DMS153 treated with DMSO at 0.1 percent for 48 hours (cell line): Measurements from ENCODE around the gene FOXD2.
"Not testable (repeated sequence)": the region's sequence is repeated elsewhere in the genome, so short reads cannot be mapped to it uniquely, and the experiment has no call there.

Source experiments
- DNase-seq: peaks from one replicate; lab custom pipeline; 2025; ENCODE audit not compliant: unreplicated experiment; lab: John Stamatoyannopoulos, UW

The FOXD2 gene

DNA sequence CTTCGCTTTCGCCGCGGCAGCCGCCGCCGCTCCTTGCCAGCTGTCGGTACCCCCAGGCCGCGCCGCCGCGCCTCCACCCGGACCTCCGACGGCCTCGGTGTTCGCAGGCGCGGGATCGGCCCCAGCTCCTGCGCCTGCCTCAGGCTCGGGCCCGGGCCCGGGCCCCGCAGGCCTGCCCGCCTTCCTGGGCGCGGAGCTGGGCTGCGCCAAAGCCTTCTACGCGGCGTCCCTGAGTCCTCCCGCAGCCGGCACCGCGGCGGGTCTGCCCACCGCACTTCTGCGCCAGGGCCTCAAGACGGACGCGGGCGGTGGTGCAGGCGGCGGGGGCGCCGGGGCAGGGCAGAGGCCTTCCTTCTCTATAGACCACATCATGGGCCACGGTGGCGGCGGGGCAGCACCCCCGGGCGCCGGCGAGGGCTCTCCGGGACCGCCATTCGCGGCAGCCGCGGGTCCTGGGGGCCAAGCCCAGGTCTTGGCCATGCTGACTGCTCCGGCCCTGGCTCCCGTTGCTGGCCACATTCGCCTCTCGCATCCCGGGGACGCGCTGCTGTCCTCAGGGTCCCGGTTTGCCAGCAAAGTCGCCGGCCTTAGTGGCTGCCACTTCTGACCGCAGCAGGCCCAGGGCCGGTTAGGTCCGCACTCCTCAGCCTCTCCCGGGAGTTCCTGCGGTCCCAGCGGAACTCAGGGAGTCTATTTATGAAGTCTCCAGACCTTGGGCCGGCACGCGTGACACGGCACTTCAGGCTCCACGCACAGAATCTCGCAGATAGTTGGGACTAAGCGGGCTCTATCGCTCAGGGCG lies 1.4 kb downstream of the FOXD2 start:
- no peak for DNase-seq

DNA sequence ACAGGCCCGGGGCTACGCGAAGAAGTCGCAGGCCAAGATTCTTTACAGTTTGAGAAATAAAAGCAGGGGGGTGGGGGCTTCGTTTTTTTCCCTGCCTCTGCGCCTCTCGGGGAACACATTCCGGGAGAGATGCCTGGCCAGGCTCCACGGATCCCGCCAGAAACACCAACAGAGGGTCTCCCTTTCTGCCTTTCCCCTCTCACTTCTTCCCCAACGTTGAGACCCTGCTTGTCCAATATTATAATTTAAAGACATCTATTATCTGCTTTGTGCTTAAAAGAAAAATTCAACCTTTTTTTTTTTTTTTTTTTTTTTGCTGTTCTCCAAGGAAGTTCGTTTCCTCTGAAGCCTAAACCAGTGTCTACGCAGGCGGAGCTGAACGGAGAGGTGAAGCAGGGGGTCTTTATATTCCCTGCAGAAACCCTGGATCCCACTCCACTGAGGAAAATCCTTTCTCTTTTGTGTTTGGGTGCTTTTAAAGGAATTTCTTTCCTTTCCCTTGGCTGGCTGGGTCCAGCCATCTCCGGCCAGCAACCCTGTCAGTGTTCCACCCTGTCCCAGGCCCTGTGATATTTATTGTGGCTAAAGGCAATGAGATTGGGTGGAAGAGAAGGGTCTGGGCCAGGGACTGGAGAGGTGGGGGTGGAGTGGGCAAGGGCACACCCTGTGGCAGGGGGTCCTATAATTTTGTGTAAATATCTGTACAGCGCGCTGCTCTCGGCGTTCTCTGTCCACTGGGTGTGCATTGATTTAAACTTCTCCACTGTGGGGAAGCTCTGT lies 2.2 kb downstream of the FOXD2 start:
- no peak for DNase-seq

DNA sequence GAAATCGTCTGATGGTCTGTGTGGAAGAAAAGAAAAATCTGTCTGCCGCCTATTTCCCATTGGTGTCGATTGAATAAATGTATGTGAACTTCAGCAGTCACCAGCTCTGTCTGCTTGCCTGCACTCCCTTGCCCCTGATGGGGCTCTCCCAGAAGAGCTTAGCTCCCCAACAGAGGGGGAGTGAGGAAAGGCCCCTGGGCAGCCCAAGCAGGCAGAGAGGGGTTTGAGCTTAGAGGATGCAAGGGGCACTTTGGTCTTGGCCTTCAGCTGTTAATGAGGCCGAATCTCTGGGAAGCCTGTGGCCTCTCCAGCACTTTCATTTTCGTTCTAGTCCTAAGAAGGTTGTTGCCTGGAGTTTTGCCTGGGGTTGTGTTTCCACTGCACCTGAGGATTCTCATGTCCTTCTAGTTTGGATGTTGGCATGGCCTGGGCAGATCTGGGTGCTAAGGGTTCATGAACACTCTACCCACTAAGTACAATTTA lies 2.8 kb downstream of the FOXD2 start:
- DNase-seq, result no peak

DNA sequence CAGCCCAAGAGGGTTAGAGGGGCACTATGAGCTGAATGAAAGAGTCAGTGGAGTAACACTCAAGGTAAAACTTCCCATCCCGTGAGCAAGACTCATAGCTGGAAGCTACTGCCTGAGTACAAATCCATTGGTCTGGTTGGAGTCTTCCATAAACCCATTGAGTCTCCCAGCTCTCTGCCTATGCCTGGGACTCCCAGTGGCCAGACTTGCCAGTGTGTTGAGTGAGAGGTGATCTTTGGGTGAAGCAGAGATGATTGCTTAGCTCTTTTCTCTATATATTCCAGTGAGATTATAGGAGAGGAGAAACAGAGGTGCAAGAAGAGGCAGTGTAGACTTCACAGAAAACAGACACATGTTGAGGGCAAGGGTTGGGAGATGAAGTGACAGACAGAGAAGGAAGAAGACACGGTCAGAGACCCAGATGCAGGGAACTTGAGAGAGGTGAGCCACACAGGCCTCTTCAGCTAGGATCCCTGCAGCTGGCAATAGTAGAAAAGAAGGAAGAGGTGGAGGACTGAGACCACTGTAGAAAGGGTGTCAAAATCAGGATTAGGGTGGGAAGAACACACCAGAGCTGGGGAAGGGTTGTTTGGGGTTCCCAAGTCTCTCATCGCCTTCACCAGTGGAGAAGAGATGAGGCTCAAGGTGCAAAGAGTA lies 3.7 kb downstream of the FOXD2 start:
- no peak for DNase-seq

DNA sequence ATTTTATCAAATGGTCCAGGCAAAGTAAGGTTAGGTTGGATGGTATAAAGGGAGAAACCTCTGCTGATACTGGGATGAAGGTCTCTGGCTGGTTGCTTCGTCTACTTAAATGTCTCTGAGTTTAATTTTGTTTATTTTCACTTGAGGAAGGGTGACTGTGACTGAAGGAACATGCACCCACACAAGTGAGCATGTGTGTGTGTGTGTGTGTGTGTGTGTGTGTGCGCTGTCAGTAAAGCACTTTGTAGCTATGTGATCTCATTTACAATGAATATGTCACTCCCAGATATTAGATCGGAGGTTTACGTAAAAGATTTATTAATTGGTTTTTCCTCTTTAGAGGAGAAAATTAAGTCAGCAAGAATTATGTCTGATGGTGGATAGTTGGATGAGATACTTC lies 4.4 kb downstream of the FOXD2 start:
- no peak for DNase-seq

DNA sequence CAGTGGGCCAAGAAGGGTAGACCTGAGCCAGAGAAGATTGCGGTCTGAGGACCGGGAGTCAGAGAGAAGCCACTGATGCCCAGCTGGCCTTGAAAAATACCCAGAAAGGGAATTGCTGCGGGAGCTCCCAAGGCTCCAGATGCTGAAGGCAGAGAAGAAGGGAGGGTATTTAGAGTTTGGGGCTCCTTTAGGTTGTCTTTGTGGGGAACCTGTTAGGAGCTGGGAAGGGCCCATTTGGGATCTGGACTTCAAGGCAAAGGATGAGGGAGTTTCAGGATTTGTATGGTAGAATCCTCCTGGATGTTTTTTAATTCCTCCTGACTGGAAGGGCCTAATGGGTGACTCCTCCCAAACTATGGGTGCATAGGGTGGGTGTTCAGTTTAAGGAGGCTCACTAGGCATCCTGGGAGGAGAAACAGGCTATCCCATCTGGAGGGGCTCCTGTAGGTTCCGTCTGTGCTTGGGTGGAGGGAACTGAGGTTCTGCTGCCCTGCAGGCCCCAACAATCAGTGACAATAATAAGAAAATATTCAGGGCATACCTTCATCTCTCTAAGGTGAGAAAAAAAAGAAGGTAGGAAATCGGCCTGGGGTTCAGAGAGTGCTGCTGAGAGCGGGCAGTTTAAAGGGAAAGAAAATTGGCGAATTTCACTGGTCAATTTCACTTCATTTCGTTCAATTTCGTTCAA lies 5.1 kb downstream of the FOXD2 start:
- no peak for DNase-seq

DNA sequence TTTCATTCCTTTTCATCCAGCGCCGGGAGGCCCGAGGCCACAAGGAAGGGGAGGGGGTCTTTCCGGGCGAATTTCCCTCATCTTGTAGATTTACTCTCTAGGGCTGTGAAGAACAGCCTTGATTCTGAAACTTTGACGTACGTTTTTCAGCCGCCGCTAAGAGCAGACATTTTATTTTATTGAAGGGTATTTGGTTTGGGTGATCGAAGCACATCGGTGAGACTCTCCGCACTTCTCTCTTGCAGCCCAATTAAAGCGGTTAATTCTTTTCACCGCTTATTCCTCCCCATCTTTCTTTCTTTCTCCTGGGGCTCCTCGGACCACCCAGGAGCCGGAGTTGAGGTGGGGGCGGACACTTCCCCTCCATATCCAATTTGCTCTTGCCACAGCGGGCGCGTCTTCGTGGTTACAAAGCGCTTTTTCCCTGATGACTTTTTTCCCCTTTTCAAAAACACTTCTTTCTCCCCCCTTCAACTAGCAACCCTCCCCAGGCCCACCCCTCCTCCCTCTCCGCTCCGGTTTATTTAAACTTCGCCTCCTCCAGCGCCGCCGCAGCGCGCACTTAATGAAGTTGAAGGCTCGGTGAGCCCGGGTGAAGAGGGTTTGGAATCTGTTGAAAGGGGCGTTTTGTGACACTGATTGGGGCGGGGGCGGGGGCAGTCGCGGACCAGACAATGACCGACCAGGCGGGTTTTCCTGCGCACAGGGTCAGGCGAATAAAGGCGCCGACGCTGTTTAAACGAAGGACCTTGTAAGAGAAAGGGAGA lies 5.9 kb downstream of the FOXD2 start:
- DNase-seq, result no peak

DNA sequence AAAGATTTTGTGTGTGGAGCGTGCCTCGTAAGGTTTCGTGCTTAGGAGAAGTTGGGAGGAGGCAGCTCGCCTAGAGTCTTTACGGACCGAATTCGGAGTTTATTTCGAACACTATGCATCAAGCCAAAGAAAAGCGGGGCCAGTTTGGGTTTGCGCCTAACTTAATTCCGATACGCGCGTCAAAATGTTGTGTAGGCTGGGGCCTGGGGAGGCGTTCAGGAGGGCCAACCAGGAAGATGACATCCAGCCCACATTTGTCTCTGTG lies 6.4 kb downstream of the FOXD2 start:
- no peak for DNase-seq

DNA sequence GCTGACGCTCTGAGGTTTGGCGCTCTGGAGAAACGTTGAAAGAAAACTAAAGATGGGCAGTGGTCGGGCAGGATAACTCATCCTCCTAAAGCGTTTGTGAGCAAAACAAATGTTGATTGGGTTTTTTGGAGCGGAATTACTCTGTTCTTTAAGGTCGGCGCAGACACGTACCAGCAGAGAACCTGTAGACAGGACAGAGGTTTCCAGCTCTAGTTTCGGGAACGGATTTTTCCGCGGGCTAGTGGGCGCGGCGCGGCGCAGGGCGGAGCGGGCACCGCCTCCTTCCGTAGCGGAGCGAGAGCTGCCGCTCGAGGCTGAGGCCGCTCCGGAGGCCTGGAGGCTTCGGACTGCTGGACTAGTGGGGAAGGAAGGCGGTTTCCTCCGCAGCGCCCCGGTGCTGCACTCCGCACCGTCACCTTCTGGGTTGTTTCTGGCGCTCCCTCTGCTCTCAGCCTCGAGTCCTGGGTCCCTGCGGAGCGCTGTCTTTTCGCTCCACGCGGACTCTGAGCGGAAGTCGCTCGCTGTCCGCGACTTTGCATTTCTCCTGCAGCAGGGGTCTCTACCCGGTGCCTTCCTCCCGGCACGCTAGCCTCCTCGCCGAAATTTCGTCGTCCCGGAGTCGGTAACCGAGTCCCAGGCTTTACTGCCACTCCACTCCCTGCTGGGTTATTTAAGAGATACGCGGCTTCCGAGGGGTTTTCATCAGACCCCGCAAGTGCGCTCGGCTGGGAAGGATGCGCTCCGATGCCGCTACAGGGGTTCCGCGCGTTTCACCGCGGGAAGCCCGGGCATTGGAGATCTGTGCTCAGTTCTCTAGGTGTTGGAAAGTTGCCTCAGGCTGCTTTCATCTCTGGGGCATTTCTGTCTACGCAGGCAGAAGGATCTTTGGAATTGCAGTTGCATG lies 7.0 kb downstream of the FOXD2 start:
- DNase-seq, result peak; percentile 29

DNA sequence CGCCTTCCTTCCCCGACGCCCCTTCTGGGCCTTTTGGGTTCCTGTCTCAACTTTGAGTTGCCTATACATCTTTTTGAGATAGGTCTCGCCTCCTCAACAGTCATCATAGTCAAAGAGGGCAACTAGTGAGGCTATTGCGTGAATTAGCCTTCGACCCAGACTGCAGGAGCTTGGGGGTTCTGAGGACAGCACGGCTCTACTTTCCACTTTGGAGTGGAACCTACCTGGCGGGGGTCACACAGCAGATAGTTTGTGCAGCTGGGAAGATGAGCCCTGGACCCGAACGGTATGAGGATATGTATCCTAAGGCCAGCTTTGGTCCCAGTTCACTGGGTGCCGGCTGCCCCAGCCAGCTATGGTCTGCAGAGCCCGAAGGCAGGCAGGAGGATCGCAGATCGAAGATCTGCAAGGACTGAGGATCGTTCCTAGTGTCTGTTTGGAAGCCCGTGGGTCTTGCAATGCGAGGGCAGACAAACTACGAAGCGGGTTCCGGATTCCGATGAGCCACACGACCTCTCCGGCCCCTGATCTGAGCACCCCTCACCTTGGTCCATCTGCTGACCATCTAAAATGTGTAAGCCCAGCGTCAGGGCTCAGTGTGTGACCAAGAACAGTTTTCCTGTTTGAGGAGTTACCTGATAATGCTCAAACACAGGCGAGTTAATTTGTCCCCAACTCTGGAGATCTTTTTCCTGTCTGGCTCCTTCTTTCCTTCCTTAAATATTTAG lies 8.1 kb downstream of the FOXD2 start:
- DNase-seq, result no peak

DNA sequence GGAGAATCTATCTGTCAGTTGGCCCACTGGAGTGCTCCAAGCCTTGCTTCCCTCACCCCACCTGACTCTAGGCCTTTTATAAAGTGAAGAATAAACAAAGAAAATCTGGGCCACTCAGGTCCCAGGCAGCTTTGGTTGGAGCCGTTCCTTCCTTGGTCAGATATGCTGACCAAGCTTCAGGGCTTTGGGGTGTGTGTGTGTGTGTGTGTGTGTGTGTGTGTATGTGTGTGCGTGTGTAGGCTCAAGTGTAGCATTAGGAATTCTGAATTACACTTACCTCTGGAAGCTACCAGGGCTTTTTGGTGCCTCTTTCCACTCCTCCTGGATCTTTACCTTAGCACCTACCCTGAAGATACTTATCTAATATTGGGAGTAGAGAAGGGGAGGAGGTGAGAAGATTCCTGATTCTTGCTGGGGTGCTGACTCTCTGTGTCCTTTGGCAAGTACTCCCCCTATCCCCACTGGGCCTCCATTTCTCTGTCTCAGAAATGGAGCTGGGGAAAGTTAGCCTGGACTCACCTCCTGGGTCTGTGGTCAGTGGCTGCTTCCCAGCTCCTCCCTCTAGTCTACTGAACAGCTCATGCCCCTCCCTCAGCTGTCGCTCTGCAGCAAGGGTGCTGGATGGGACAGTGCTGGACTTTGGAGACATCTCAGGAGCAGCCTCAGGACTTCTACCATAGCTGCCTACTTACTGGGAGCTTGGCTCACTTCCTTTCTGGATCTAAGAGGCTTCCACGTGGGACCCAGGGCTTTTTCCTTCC lies 10.8 kb downstream of the FOXD2 start:
- no peak for DNase-seq

DNA sequence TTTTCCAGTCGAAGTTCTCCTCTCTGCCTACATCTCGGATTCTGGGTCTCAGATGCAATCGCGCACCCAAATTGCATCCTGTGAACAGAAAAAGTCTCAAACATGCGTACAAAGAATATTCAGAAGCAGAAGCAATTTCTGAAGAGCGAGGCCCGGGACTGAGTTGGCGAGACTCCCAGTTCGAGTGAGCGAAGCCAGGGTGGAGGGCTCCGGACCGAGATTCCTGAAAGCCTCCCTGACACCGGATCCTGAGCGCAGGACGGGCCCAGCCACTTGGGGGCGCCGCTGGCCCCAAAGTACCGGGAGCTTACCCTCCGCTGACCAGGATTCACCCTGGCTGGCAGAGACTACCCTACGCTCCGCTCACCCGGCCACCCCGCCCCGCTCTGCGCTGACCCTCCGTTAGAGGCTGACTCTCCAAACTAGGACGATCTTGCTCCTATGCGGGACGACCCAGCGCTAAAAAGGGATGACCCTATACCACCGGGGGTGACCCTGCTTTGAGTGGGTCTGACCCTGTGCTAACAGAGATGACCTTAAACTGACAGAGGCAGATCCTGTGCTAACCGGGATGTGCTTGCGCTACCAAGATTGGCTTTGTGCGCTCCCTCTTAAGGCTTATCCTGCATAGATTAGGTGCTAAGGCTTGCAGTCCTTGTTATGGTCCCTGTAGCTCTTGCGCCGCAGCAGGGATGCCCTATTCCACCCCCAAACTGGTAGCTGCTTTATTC lies 12.1 kb downstream of the FOXD2 start:
- DNase-seq, result peak; percentile 9

DNA sequence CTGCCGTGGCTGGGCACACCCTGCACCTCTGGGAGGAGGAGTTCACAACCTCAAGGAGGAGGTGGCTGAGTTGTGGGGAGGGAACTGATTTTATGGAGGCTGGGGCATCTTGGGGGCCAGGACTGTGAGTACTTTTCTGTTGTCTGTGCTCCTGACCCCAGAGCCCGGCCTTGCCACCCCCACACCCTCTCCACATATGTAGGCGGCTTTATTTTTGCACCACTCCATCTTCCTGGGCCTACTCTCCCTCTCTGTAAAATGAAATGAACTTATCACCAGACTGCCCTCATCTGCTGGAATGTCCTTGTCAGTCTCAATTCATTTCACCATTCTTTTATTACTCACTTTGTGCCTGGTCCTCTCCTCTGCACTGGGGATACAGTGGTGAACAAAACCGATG lies 12.8 kb downstream of the FOXD2 start:
- DNase-seq, result no peak

DNA sequence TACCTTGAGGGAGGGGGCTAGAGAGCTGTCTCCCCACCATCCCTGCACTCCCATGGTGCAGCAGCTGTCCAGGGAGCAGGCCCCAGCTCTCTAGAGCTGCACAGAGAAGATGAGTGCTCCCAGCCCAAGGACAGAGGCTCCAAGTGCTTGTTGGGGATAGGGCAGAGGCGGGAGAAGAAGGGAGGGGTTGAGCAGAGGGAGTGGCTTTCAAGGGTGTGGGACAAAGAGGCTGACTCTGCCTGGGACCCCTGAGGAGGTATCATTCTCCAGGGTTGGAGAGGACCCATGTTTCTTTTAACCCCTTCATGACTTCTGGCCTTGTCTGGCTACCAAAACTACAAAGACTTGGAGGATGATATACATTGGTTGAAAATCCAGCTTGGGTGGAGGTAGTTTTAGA lies 14.6 kb downstream of the FOXD2 start:
- DNase-seq, result no peak

DNA sequence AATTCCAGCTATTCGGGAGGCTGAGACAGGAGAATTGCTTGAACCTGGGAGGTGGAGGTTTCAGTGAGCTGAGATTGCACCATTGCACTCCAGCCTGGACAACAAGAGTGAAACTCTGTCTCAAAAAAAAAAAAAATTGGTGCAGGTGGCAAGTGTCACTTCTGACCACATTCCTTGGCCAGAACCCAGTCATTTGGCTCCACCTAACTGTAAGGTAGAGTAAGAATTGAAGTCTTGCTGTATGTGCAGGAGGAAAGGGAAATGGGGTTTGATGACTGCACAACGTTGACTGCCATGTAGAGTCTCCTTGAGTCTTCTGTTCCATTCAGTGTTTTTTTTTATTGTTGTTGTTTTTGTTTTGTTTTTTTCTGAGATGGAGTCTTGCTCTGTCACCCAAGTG lies 16.1 kb downstream of the FOXD2 start:
- not testable (repeated sequence) for DNase-seq

DNA sequence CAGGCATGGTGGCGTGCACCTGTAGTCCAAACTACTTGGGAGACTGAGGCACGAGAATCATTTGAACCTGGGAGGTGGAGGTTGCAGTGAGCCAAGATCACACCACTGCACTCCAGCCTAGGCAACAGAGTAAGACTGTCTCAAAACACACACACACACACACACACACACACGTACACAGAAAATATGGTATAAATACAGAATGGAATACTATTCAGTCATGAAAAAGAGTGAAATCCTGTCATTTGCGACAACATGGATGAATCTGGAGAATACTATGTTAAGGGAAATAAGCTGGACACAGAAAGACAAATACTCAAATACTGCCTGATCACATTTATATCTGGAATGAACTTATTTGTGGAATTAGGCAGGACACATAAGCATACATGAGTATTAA lies 18.4 kb downstream of the FOXD2 start:
- no peak for DNase-seq

DNA sequence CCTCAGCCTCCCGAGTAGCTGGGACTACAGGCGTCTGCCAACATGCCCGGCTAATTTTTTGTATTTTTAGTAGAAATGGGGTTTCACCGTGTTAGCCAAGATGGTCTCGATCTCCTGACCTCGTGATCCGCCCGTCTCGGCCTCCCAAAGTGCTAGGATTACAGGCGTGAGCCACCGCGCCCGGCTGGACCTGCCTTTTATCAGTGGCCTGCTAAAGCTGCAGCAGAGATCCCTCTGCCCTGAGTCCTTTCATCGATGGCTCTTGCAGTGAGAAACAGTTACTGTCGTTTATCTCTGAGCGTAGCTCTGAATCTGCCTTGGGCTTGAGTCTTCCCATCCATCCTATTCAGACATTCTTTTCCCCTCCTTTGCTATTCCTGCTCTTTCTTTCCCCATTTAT lies 19.7 kb downstream of the FOXD2 start:
- not testable (repeated sequence) for DNase-seq
